T1000 (cell line): Measurements from ENCODE around the gene FAM181B.
"Not testable (repeated sequence)": the region's sequence is repeated elsewhere in the genome, so short reads cannot be mapped to it uniquely, and the experiment has no call there.

Source experiments
- DNase-seq: peaks from one replicate; lab custom pipeline; 2025; ENCODE audit warnings: mixed read lengths; lab: John Stamatoyannopoulos, UW

The FAM181B gene

DNA sequence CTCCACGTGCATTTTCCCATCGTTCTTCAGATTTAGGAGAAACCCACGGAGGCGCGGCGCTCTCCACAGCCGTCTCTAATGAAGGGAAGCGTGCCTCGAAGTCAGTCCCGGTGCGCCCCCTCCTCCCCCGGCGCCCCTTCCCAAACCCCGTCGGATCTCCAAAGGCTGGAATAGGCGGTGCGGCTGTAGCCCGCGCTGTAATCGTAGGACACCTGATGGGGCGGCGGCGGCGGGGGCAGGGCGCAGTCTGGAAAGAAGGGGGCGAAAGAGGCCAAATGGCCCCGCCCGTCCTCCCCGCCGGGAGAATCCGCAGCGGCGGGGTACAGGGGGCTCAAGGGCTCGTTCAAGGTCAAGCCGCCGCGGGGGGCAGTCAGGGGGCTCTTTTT, 1.3 kb downstream of the FAM181B start:
- DNase-seq, result no peak

DNA sequence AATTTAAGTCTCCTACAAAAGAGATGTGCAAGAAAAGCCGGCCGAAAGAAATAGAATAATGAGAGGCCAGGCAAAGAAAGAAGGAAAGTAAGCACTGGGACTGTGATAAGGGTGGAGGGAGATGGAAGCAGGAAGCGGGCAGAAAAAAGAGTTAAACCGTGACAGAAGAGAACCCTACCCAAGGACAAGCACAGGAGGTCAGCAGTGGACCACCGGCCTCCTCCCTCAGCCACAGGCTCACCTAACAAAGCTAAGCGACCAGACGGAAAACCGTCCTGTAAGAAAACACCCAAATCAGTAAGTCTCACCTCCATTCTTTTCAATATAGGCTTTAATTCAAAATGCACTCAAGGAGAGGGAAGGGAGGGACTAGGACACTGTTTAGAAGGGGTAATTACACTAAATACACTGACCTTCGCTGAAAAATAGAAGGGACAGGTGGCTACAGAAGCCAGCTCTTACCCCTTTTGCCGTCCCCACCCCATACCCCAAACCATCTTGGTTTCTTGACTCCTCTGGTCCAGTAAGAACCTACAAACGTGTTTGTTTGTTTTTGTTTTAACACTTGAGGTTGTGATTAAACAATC, 1.9 kb downstream of the FAM181B start:
- no peak for DNase-seq

GRCh38 chr11:82730754-82731153, 2.9 kb downstream of the FAM181B start:
- no peak for DNase-seq

DNA sequence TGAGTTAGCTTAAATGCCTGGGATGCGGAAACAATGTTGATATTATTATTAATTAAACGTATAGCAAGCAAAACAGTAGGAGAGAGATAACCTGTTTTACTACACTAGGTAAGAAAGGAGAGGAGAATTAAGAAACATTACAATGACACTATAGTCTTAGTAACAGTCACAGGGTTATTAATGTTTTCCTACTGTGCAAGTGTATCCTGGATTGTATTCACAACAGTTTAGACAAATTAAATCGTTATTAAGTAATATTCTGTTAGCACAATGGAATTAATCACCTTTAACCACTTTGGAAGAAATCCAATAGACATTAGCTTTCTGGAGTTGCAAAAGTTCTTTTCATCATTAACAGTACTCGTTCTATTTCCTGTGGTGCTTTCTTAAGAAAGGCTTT, 3.4 kb downstream of the FAM181B start:
- no peak for DNase-seq

DNA sequence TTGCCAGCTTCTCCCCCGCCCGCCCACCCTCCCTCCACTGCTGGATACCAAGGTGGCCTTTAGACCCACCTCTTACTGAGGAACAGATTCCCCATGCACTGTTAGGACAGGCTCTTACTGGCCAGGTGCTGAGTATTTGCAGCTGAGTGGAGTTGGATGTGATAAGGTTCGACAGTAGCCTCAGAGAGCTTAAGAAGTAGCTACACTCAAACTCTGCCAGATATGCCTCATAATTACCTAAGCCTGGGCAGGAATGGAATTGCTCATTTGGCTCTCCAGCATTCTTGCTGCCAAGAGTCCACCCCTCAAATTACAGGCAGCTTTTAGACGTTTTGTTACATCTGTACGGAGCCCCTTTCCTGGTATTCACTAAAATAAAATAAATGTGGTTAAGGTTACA, 9.6 kb downstream of the FAM181B start:
- no peak for DNase-seq

DNA sequence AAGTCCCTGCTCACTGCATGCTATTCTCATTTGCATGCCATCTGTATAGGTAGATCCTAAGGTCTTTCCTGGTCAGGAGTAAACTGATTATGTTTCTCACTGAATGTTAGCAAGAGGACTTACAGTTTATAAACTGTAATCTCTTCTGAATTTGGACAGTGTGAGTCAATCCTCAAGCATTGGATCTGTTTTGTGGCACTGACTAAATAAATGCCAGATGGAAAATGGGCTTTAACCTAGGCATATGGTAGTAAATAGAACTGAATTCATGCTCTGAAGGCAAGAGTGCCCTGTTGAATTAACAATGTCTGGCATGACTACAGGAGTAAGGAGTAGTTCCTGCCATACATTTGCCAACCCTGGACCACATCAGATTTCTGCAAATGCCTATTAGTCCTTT, 11.4 kb downstream of the FAM181B start:
- DNase-seq, result no peak

GRCh38 chr11:82720267-82721065, 13.2 kb downstream of the FAM181B start:
- no peak for DNase-seq

DNA sequence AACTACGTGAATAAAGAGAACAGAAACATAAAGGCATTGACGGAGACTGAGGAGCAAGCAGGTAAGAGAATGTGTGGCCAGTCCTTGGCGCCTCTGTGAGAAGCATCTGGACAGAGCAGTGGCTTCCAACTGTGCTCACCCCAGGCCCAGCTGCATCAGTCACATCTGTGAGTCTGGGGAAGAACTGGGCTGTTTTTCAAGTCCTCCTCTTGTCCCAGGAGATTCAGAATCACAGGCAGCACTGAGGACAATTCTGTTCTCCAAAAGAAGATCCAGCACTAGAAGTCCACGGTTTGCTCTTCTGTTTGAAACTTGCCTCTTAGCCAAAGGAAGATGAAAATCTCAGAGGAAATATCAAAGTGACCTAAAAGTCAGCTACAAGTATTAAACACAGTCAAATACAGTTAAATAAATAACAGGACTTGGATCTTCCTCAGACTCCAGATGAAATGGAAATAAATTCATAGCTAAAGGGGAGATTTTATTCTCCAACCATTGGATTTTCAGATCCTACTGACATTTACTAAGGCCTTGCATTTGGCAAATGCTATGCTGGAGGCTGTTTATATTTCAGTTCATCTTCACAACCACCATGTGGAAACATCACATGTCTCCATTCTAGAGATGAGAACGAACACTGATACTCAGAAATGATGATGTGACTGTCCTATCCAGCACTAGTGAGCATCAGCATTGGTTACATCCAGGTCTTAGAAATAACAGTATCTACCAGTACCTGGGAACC, 14.1 kb downstream of the FAM181B start:
- DNase-seq, result no peak

DNA sequence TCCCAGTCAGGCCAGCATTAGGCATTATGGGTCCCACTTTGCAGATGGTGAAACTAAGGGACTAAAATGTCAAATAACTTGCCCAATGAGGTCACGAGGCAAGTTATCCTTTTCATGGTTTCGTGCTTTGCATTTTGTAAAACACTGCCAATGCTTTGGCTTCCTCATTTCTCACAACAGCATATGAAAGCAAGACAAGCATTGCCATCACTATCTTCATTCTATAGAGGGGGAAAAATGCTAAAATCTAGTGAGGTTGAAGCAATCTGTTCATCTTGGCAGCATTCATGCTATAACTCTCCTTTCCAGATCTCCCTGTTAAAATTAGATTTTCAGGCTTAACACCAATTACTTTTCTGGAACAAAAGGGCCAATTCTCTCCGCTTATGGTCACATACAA, 14.8 kb downstream of the FAM181B start:
- no peak for DNase-seq

- DNase-seq, result no peak
These were observed 15.4 kb downstream of the FAM181B start for GRCh38 chr11:82718307-82718706.

DNA sequence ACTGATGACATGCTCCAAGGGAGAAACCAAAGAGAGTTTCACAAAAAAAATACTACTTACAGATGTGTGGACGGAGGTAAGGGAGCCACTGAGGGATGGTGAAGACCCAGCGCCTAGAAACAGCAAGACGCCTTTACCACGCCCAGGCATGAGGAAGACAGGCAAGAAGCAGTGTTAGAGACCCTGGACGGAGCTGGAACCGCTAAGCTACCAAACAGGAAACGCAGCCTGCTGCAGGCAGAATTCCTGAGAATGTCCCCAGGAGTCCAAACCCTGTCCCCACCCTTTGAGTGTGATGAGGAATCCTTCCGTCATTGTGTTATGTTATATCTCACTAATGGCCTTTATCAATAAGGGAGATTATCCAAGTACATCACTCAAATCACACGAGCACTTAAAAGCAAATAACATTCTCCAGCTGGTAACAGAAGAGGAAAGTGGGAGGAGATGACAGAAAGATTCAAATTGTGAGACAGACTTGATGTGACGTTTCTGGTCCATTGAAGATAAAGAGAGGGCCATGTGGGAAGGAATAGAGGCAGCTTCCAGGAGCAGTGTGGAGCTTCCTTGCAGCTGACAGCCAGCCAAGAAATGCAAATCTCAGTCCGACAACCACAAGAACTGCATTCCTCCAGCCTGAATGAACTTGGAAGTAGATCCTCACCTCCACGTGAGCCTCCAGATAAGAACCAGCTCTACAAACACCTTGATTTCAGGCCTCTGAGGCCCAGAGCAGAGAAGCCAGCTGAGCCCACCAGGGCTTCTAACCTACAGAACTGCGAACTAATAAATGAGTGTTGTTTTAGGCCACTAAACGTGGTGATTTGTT, 19.1 kb downstream of the FAM181B start:
- no peak for DNase-seq

DNA sequence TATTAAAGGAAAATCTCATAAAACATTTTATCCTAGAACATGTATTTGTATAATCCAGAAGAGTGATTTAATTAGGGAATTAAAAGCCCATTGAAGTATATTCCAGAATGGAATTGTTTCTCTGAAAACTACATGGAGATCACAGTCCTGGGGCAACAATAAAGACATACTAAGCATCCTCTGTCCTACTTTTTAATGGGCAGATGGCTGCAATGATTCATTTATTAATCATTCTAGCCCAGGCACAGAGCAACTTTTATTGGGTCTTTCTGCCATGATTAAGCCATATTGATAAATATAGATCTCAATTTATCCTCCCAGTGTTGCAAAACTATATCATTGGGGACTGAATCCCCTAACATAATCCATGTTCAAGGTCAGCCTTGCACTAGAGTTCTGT, 22.0 kb downstream of the FAM181B start:
- no peak for DNase-seq

- DNase-seq, result no peak
These were observed 29.9 kb downstream of the FAM181B start for GRCh38 chr11:82703796-82704195.

GRCh38 chr11:82703226-82703625, 30.4 kb downstream of the FAM181B start:
- no peak for DNase-seq

- no peak for DNase-seq
These were observed 31.7 kb downstream of the FAM181B start for GRCh38 chr11:82701847-82702520.

DNA sequence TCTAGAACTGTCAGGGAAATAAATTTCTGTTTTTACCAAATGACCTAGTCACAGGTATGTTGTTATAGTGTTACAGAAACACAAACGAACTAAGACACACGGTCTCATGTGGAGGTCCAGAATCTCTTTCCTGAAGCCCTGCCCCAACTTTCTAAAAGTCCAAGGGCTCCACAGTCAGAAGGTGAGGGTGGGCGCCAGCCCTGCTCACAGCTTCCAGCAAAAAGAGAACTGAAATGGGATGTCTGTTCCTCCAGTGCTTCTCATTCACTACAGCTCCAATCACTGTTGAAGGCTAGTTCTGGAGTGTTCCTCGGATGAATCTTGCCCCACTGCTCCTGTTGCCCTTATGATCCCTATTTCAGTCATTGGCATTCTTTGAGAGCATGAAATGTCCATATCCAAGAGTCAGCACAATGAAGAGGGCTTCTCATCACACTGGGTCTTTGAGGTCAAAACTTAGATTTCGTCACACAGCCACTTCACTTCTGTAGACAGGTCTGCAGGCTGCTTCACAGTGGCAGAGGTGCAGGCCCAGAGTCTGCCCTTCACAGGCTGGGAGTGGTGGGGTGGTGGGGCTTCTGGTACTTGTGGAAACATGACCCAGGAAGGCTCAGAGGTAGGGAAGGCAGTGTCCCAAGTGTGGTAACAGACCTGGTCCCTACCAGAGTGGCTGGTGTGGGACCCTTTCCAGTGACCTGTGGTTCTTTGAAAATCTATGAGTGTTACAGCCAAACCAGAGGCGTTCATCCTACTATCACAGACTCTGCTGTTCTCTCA, 34.9 kb downstream of the FAM181B start:
- DNase-seq, result no peak

GRCh38 chr11:82692981-82693380, 40.7 kb downstream of the FAM181B start:
- DNase-seq, result no peak

- not testable (repeated sequence) for DNase-seq
These were observed 44.3 kb downstream of the FAM181B start for GRCh38 chr11:82689347-82689746.

GRCh38 chr11:82686211-82686610, 47.5 kb downstream of the FAM181B start:
- no peak for DNase-seq

DNA sequence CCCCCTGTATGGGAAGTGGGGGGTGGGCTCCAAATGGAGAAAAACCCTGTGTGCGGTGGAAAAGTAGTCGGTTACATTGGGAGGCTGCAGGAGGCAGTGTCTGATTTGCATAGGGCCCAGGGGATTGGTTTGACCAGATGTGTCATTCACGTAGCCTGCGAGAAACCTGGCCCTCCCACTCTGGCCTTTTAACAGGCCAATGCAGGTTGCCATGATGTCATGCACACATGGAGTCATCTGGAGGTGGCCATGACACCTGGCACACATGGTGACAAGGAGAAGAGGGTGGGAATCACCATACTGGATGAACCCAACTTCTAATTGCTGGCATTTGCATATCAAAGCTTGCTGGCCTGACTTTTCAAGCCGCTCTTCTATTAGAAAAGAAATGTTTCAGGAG, 50.6 kb downstream of the FAM181B start:
- DNase-seq, result no peak
